ENCODE data around the gene SFSWAP.

DNA sequence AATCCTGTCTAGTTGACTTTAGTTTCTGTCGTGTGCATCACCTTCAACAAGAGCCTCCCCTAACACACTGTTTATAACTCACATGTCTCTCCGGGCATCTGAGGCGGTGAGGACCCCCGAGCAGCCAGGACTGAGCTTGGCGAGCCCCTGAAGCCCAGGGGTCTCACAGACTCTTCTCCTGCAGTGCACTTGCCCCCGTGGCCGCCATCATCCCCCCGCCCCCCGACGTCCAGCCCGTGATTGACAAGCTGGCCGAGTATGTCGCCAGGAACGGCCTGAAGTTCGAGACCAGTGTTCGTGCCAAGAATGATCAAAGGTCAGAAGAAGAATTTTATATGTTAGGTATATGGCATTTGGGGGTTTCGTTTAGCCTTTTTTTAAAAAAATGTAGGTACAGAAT lies 43.3 kb downstream of the SFSWAP start:
- TF ChIP-seq POLR2A (IDR thresholded peaks at IDR 0.05) (no peak), EP300 (IDR thresholded peaks at IDR 0.05; ENCODE audit: low read depth) (no peak)
- TF ChIP-seq, protein P1, sequence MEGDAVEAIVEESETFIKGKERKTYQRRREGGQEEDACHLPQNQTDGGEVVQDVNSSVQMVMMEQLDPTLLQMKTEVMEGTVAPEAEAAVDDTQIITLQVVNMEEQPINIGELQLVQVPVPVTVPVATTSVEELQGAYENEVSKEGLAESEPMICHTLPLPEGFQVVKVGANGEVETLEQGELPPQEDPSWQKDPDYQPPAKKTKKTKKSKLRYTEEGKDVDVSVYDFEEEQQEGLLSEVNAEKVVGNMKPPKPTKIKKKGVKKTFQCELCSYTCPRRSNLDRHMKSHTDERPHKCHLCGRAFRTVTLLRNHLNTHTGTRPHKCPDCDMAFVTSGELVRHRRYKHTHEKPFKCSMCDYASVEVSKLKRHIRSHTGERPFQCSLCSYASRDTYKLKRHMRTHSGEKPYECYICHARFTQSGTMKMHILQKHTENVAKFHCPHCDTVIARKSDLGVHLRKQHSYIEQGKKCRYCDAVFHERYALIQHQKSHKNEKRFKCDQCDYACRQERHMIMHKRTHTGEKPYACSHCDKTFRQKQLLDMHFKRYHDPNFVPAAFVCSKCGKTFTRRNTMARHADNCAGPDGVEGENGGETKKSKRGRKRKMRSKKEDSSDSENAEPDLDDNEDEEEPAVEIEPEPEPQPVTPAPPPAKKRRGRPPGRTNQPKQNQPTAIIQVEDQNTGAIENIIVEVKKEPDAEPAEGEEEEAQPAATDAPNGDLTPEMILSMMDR (IDR thresholded peaks at IDR 0.05), result no peak

All from transverse colon (tissue), 3 donors.